Neural progenitor cell (in vitro differentiated cells): ENCODE measurements around the gene FLT3LG.

Experiments used
- CTCF ChIP-seq: fragments of 200-600 bp; sonication (generic); IDR thresholded peaks from 2 replicates; pipeline ENCODE4 v1.5.1; 2017; ENCODE audit warnings: antibody characterized with exemption, mild to moderate bottlenecking
- EZH2phosphoT487 ChIP-seq: fragments of 200-600 bp; sonication (generic); IDR thresholded peaks from 2 replicates; pipeline ENCODE4 v1.6.1; 2017; ENCODE audit warnings: antibody characterized with exemption

GRCh38 chr19:49474542-49474924, 518 bp downstream of the FLT3LG start:
- TF ChIP-seq CTCF (no peak), EZH2phosphoT487 (no peak)
